SK-N-SH treated with all-trans-retinoic acid at 6 μM for 48 hours (cell line): ENCODE data around the gene TCF3.

ENCODE experiments used
- ATAC-seq: fragments of 200-7000 bp; cut with Tn5 transposase; 3 replicates; pipeline ENCODE4 v1.9.1; 2020; ENCODE audit warnings: mild to moderate bottlenecking, moderate library complexity
- BACH2 ChIP-seq: fragments of 250-450 bp; sonication (Bioruptor Pico); IDR thresholded peaks from 2 replicates; pipeline ENCODE4 v1.9.0; 2021; ENCODE audit warnings: mild to moderate bottlenecking, borderline replicate concordance
- CSDC2 ChIP-seq: fragments of 250-450 bp; sonication (Bioruptor Pico); IDR thresholded peaks from 2 replicates; pipeline ENCODE4 v1.5.0; 2020; ENCODE audit warnings: mild to moderate bottlenecking, moderate library complexity
- ESRRG ChIP-seq: fragments of 250-450 bp; sonication (Bioruptor Pico); IDR thresholded peaks from 2 replicates; pipeline ENCODE4 v1.6.1; 2021; ENCODE audit warnings: mild to moderate bottlenecking
- GLIS3 ChIP-seq: fragments of 250-450 bp; sonication (Bioruptor Pico); IDR thresholded peaks from 2 replicates; pipeline ENCODE4 v1.5.0; 2020; ENCODE audit warnings: mild to moderate bottlenecking, moderate library complexity
- OSR1 ChIP-seq: fragments of 250-450 bp; sonication (Bioruptor Pico); IDR thresholded peaks from 2 replicates; pipeline ENCODE4 v1.8.0; 2022; ENCODE audit warnings: moderate library complexity, mild to moderate bottlenecking, inconsistent platforms
- PPARA ChIP-seq: fragments of 250-450 bp; sonication (Bioruptor Pico); IDR thresholded peaks from 2 replicates; pipeline ENCODE4 v1.5.0; 2020; ENCODE audit warnings: mild to moderate bottlenecking, borderline replicate concordance
- RARB ChIP-seq: fragments of 250-450 bp; sonication (Bioruptor Pico); IDR thresholded peaks from 2 replicates; pipeline ENCODE4 v1.8.0; 2021; ENCODE audit warnings: mild to moderate bottlenecking, moderate library complexity
- TCF4 ChIP-seq: fragments of 250-450 bp; sonication (Bioruptor Pico); IDR thresholded peaks from 2 replicates; pipeline ENCODE4 v1.8.0; 2021; ENCODE audit warnings: mild to moderate bottlenecking, moderate library complexity, borderline replicate concordance
- ZC3H10 ChIP-seq: fragments of 250-450 bp; sonication (Bioruptor Pico); IDR thresholded peaks from 2 replicates; pipeline ENCODE4 v1.5.1; 2021; ENCODE audit warnings: mild to moderate bottlenecking, moderate library complexity
- ZFP3 ChIP-seq: fragments of 250-450 bp; sonication (Bioruptor Pico); IDR thresholded peaks from 2 replicates; pipeline ENCODE4 v1.5.0; 2020; ENCODE audit warnings: mild to moderate bottlenecking, moderate library complexity
- ZFP30 ChIP-seq: fragments of 450-650 bp; formaldehyde crosslinking; IDR thresholded peaks from 2 replicates; pipeline ENCODE4 v1.5.0; 2022; ENCODE audit warnings: mild to moderate bottlenecking, moderate library complexity
- ZNF565 ChIP-seq: fragments of 450-650 bp; formaldehyde crosslinking; conservative IDR thresholded peaks from 2 replicates; pipeline ENCODE4 v1.5.0; 2020; ENCODE audit warnings: low read depth, mild to moderate bottlenecking, moderate library complexity
- ZNF70 ChIP-seq: fragments of 450-650 bp; formaldehyde crosslinking; IDR thresholded peaks from 2 replicates; pipeline ENCODE4 v1.5.0; 2020; ENCODE audit warnings: mild to moderate bottlenecking, moderate library complexity
- ZNF8 ChIP-seq: fragments of 450-650 bp; formaldehyde crosslinking; IDR thresholded peaks from 2 replicates; pipeline ENCODE4 v1.5.0; 2020; ENCODE audit warnings: mild to moderate bottlenecking, moderate library complexity
- TF ChIP-seq, protein P1 (sequence below): fragments of 250-450 bp; sonication (Bioruptor Pico); IDR thresholded peaks from 2 replicates; pipeline ENCODE4 v1.8.0; 2020; ENCODE audit warnings: mild to moderate bottlenecking, moderate library complexity, borderline replicate concordance
- TF ChIP-seq, protein P2 (sequence below): fragments of 250-450 bp; sonication (Bioruptor Pico); IDR thresholded peaks from 2 replicates; pipeline ENCODE4 v1.5.1; 2021; ENCODE audit warnings: mild to moderate bottlenecking, moderate library complexity
- TF ChIP-seq, protein P3 (sequence below): fragments of 250-450 bp; sonication (Bioruptor Pico); IDR thresholded peaks from 2 replicates; pipeline ENCODE4 v1.8.0; 2021; ENCODE audit warnings: low read depth, mild to moderate bottlenecking, moderate library complexity, borderline replicate concordance
- TF ChIP-seq, protein P4 (sequence below): fragments of 250-450 bp; sonication (Bioruptor Pico); IDR thresholded peaks from 2 replicates; pipeline ENCODE4 v1.5.1; 2020; ENCODE audit warnings: low read depth, mild to moderate bottlenecking, moderate library complexity

TCF3 gene

DNA sequence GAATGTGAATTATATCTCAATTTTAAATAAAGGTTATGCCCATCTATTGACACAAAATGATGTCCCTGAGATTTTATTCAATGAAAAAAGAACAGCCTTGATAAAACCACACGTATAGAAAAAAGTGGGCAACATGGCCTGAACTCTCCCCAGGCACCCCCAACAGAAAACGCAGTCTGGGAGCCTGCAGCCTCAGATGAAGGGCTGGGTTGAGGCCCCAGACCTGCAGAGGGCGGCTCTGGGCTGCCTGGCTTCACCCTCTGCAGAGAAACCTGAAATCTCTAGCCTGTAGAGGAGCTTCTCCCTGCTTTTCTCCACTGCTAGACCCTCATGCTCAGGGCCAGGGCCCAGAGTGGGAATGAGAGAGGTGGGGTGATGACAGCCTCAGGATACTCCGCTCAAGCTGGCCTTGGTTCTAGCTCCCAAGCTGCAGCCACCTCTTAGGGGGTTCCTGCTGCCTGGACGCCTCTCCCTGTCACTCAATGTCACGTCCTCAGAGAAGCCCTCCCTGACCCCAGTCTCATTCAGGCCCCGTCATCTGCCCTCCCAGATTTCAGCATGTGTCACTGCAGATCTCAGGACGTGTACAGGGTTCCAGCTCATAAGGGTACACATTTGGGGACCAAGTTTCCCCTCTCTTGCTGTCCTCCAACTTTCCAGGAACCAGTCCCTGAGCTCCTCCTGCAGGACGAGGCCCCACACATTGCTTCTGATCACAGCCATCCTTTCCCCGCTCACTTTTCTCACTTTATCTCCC is 61.6 kb downstream of the TCF3 start:
- TF ChIP-seq ZNF8 (CRISPR knock-in tag) (no peak), GLIS3 (CRISPR knock-in tag) (no peak), TCF4 (CRISPR knock-in tag) (no peak), ZNF565 (CRISPR knock-in tag) (no peak), ZFP30 (CRISPR knock-in tag) (no peak), ZFP3 (no peak), CSDC2 (no peak), ZNF70 (CRISPR knock-in tag) (no peak), PPARA (no peak)
- TF ChIP-seq, protein P1, sequence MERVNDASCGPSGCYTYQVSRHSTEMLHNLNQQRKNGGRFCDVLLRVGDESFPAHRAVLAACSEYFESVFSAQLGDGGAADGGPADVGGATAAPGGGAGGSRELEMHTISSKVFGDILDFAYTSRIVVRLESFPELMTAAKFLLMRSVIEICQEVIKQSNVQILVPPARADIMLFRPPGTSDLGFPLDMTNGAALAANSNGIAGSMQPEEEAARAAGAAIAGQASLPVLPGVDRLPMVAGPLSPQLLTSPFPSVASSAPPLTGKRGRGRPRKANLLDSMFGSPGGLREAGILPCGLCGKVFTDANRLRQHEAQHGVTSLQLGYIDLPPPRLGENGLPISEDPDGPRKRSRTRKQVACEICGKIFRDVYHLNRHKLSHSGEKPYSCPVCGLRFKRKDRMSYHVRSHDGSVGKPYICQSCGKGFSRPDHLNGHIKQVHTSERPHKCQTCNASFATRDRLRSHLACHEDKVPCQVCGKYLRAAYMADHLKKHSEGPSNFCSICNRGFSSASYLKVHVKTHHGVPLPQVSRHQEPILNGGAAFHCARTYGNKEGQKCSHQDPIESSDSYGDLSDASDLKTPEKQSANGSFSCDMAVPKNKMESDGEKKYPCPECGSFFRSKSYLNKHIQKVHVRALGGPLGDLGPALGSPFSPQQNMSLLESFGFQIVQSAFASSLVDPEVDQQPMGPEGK (CRISPR knock-in tag) = no peak
- peak; percentile 55 for ATAC-seq

DNA sequence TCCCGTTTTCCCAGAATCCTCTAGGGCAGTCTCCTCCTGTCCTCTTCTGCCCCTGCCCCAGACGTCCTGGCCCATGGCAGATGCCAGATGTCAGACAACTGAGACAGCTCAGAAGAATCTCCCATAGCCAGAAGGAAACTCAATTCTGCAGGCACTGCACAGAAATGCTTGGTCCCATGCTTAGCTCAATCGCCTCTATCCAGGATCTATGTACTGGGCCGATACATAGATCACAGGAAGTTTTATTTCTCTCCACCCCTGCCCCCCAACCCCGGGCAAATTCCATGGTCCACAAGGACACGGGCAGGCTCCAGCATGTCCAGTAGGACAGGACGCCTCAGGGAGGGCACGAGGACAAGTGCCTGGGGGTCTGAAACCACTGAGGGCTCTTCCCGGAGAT is 64.5 kb downstream of the TCF3 start:
- TF ChIP-seq BACH2 (CRISPR knock-in tag) (no peak), ZC3H10 (CRISPR knock-in tag) (no peak), TCF4 (CRISPR knock-in tag) (no peak), GLIS3 (CRISPR knock-in tag) (no peak)
- TF ChIP-seq, protein P2, sequence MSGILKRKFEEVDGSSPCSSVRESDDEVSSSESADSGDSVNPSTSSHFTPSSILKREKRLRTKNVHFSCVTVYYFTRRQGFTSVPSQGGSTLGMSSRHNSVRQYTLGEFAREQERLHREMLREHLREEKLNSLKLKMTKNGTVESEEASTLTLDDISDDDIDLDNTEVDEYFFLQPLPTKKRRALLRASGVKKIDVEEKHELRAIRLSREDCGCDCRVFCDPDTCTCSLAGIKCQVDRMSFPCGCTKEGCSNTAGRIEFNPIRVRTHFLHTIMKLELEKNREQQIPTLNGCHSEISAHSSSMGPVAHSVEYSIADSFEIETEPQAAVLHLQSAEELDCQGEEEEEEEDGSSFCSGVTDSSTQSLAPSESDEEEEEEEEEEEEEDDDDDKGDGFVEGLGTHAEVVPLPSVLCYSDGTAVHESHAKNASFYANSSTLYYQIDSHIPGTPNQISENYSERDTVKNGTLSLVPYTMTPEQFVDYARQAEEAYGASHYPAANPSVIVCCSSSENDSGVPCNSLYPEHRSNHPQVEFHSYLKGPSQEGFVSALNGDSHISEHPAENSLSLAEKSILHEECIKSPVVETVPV = no peak
- TF ChIP-seq, protein P1 (CRISPR knock-in tag) = no peak
- TF ChIP-seq, protein P3, sequence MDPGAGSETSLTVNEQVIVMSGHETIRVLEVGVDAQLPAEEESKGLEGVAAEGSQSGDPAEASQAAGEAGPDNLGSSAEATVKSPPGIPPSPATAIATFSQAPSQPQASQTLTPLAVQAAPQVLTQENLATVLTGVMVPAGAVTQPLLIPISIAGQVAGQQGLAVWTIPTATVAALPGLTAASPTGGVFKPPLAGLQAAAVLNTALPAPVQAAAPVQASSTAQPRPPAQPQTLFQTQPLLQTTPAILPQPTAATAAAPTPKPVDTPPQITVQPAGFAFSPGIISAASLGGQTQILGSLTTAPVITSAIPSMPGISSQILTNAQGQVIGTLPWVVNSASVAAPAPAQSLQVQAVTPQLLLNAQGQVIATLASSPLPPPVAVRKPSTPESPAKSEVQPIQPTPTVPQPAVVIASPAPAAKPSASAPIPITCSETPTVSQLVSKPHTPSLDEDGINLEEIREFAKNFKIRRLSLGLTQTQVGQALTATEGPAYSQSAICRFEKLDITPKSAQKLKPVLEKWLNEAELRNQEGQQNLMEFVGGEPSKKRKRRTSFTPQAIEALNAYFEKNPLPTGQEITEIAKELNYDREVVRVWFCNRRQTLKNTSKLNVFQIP (CRISPR knock-in tag) = no peak
- no peak for ATAC-seq

DNA sequence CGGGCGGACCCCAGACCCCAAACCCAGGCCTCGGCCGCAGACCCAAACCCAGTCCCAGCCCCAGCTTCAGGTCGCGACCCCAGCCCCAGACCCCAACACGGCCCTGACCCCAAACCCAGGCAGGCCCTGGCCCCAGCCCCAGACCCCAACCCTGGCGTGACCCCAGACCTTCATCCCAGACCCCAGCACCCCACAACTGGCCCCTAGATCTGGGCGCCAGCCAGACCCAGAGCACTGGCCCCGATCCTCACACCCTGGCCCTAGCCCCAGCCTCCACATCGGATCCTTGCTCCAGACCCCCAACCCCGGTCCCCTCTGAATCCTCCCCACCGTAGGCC is 67.2 kb downstream of the TCF3 start:
- ATAC-seq = no peak
- TF ChIP-seq TCF4 (CRISPR knock-in tag) (no peak), ZNF70 (CRISPR knock-in tag) (no peak), ZNF8 (CRISPR knock-in tag) (no peak), RARB (CRISPR knock-in tag) (no peak), ESRRG (CRISPR knock-in tag) (no peak), OSR1 (CRISPR knock-in tag) (no peak), ZFP30 (CRISPR knock-in tag) (no peak)
- TF ChIP-seq, protein P3 (CRISPR knock-in tag) = no peak
- TF ChIP-seq, protein P4, sequence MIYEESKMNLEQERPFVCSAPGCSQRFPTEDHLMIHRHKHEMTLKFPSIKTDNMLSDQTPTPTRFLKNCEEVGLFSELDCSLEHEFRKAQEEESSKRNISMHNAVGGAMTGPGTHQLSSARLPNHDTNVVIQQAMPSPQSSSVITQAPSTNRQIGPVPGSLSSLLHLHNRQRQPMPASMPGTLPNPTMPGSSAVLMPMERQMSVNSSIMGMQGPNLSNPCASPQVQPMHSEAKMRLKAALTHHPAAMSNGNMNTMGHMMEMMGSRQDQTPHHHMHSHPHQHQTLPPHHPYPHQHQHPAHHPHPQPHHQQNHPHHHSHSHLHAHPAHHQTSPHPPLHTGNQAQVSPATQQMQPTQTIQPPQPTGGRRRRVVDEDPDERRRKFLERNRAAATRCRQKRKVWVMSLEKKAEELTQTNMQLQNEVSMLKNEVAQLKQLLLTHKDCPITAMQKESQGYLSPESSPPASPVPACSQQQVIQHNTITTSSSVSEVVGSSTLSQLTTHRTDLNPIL (CRISPR knock-in tag) = no peak
